Endothelial cell of umbilical vein (primary cell): ENCODE measurements around the gene RNF113B. TPM values are rescaled to one million over a fixed set of nuclear protein-coding genes. Genes with fewer than 3 reads are reported as not detected.
A peak's percentile ranks its signal among the peaks of the same experiment; 100 is the strongest.

Source experiments
- BruUV-seq: library from RNA; stranded (reverse); fragments of 400-500 nt; replicated peaks from 2 replicates; lab custom pipeline; 2021; lab: Mats Ljungman, UMichigan
- CTCF ChIA-PET: fragments of 300-600, 350-600 bp; sonication (Branson Sonifier 250); formaldehyde crosslinking; loops from one replicate; lab custom pipeline; 2021; ENCODE audit warnings: antibody characterized with exemption, inconsistent platforms; lab: Charles Lee
- POLR2A ChIA-PET: fragments of 300-600, 350-600 bp; sonication (Branson Sonifier 250); formaldehyde crosslinking; loops from one replicate; lab custom pipeline; 2021; ENCODE audit warnings: antibody characterized with exemption, inconsistent platforms; lab: Charles Lee
- DNase-seq: peaks from one replicate; pipeline ENCODE4 v3.0.0-alpha.2; 2011; ENCODE audit warnings: low read depth, low spot score
- FAIRE-seq: peaks from 2 replicates; lab custom pipeline; 2011; peaks lifted over from hg19 to GRCh38; lab: Jason Lieb, UNC
- H2AFZ ChIP-seq: 2 replicates; pipeline ENCODE4 v1.6.0; 2012; ENCODE audit warnings: low read depth, low read length, control low read depth, inconsistent platforms
- H3K27ac ChIP-seq: 2 replicates; pipeline ENCODE4 v1.5.1; 2011; ENCODE audit warnings: low read depth, mild to moderate bottlenecking, control low read depth, low read length, moderate library complexity; ENCODE audit not compliant: insufficient read depth
- H3K27me3 ChIP-seq, 2 experiments: 2 replicates each; pipeline versions ENCODE4 v1.6.0 to v1.6.1; 2011; ENCODE audit warnings: low read length in 2 of 2, mixed read lengths in 1 of 2; ENCODE audit not compliant: control insufficient read depth in 2 of 2, insufficient read depth in 2 of 2
- H3K36me3 ChIP-seq, 2 experiments: 2 replicates in 1 of 2; 3 replicates in 1 of 2; pipeline ENCODE4 v1.5.1; 2011; ENCODE audit warnings: low read length in 2 of 2, mild to moderate bottlenecking in 1 of 2, moderate library complexity in 1 of 2; ENCODE audit not compliant: control insufficient read depth in 2 of 2, insufficient read depth in 2 of 2; ENCODE audit errors: extremely low read depth in 1 of 2
- H3K4me1 ChIP-seq: 3 replicates; pipeline ENCODE4 v1.5.1; 2011; ENCODE audit warnings: mild to moderate bottlenecking, low read length; ENCODE audit not compliant: control insufficient read depth, insufficient read depth; ENCODE audit errors: extremely low read depth
- H3K4me2 ChIP-seq: 2 replicates; pipeline ENCODE4 v1.6.1; 2011; ENCODE audit warnings: low read length, control low read depth, mixed read lengths; ENCODE audit not compliant: insufficient read depth
- H3K4me3 ChIP-seq, 3 experiments: fragments of 200-600 bp in 1 of 3; sonication (generic), shearing (Covaris generic) in 1 of 3; replicated peaks in 1 of 3; 2 replicates each; pipeline ENCODE4 v1.5.1; 2011 to 2016; ENCODE audit warnings: control low read depth in 3 of 3, low read length in 3 of 3, mild to moderate bottlenecking in 2 of 3, inconsistent platforms in 1 of 3, low read depth in 1 of 3, moderate library complexity in 1 of 3; ENCODE audit not compliant: insufficient read depth in 1 of 3
- H3K79me2 ChIP-seq: 2 replicates; pipeline ENCODE4 v1.6.0; 2012; ENCODE audit warnings: low read length, inconsistent platforms; ENCODE audit not compliant: control insufficient read depth, insufficient read depth
- H3K9ac ChIP-seq: replicated peaks from 2 replicates; pipeline ENCODE3; 2011; ENCODE audit warnings: low read length, control low read depth; ENCODE audit not compliant: insufficient read depth; ENCODE audit errors: extremely low read depth
- H3K9me1 ChIP-seq: replicated peaks from 3 replicates; pipeline ENCODE4 v1.6.0; 2011; ENCODE audit warnings: mild to moderate bottlenecking, low read length; ENCODE audit not compliant: control insufficient read depth, insufficient read depth; ENCODE audit errors: extremely low read depth
- H3K9me3 ChIP-seq: replicated peaks from 2 replicates; pipeline ENCODE4 v1.5.1; 2012; ENCODE audit warnings: low read length, inconsistent platforms; ENCODE audit not compliant: control insufficient read depth, insufficient read depth
- H4K20me1 ChIP-seq: replicated peaks from 2 replicates; pipeline ENCODE3; 2011; ENCODE audit warnings: mild to moderate bottlenecking, low read length; ENCODE audit not compliant: control insufficient read depth, insufficient read depth; ENCODE audit errors: extremely low read depth
- EZH2 ChIP-seq: IDR thresholded peaks from 2 replicates; pipeline ENCODE4 v1.6.1; 2012; ENCODE audit warnings: borderline replicate concordance, low read depth, mild to moderate bottlenecking, moderate library complexity, low read length, inconsistent platforms; ENCODE audit not compliant: severe bottlenecking
- POLR2AphosphoS5 ChIP-seq: IDR thresholded peaks from 2 replicates; pipeline ENCODE4 v1.6.1; 2012; ENCODE audit warnings: low read depth, mild to moderate bottlenecking, control low read depth, low read length, moderate library complexity; ENCODE audit not compliant: insufficient read depth
- dilution Hi-C: fragments of 300-500 bp; cut with MboI; formaldehyde crosslinking; loops from one replicate; pipeline ENCODE4 v1.15.0; 2019; ENCODE audit warnings: low sequenced_read_pairs; ENCODE audit not compliant: extremely low pct_ligation_motif_present
- intact Hi-C: fragments of 100-400 bp; cut with micrococcal nuclease; formaldehyde crosslinking; loops from one replicate; pipeline ENCODE4 v1.10.0; 2022
- polyA plus RNA-seq, 4 experiments: library from polyadenylated mRNA; depleted of rRNA in 3 of 4; stranded (reverse) in 3 of 4; unstranded in 1 of 4; fragments of >200 nt; gene quantifications; 2 replicates each; pipeline versions ENCODE4 v1.2.1 to v1.2.3, GENCODE V29; 2011 to 2012; ENCODE audit warnings: missing spikeins in 1 of 4
- total RNA-seq: library from RNA; stranded (reverse); gene quantifications from 2 replicates; pipeline ENCODE4 v1.2.3, GENCODE V29; 2021
- TF ChIP-seq, protein P1 (sequence below): IDR thresholded peaks from 2 replicates; pipeline ENCODE4 v1.6.1; 2011; ENCODE audit not compliant: insufficient read depth, insufficient read length

RNF113B gene
- total and polyA plus RNA-seq, 2 donors (not counting 3 experiments of a cell fraction or from before 2014, with no cell fraction given): not detected

GRCh38 chr13:98141509-98142379 is 35.3 kb downstream of the RNF113B start:
- POLR2A ChIA-PET: no interaction called here
- FAIRE-seq: no peak
- no TSS peak for BruUV-seq
- TF ChIP-seq EZH2: peak; percentile 53
- no peak for TF ChIP-seq POLR2AphosphoS5
- Histone ChIP-seq H4K20me1 (no peaks in the 10 kb centered on the region), H3K36me3 (no peaks in the 10 kb centered on the region), H3K9me1 (no peaks in the 10 kb centered on the region), H2AFZ (peak overlapping the region; percentile 84), H3K27me3 (peaks cover 8 to 9% of the 10 kb centered on the region in 2 experiments), H3K4me3 (no peak overlapping the region), H3K4me2 (no peak overlapping the region), H3K27ac (no peak overlapping the region), H3K9ac (no peak overlapping the region), H3K9me3 (no peaks in the 10 kb centered on the region), H3K79me2 (peaks cover 22% of the 10 kb centered on the region), H3K4me1 (peaks cover 12% of the 10 kb centered on the region)
- no peak for DNase-seq
- dilution Hi-C loops (no loop called here), intact Hi-C loops (loop anchor here (2.0 to 5.0 kb wide), 5 partner anchors 104 to 531 kb away; no protein-coding TSS in a partner anchor)
- CTCF ChIA-PET: interaction anchor here (1.5 to 2.2 kb wide), 2 partner anchors 208 to 532 kb away, joined by 3 to 9 read pairs; no protein-coding TSS in a partner anchor

GRCh38 chr13:98141091-98141490 is 36.0 kb downstream of the RNF113B start:
- no peaks in the 10 kb centered on the region for H3K9me3 ChIP-seq
- no peaks in the 10 kb centered on the region for H3K36me3 ChIP-seq
- H3K4me2 ChIP-seq: no peak overlapping the region
- H3K79me2 ChIP-seq: peaks cover 17% of the 10 kb centered on the region
- no peaks in the 10 kb centered on the region for H4K20me1 ChIP-seq
- dilution Hi-C loops: no loop called here
- TF ChIP-seq, protein P1, sequence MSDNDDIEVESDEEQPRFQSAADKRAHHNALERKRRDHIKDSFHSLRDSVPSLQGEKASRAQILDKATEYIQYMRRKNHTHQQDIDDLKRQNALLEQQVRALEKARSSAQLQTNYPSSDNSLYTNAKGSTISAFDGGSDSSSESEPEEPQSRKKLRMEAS: no peak
- FAIRE-seq (no peak), DNase-seq (no peak)
- no TSS peak for BruUV-seq
- POLR2A ChIA-PET: no interaction called here
- peaks cover 8 to 9% of the 10 kb centered on the region in 2 experiments for H3K27me3 ChIP-seq
- intact Hi-C loops: loop anchor here (5.0 kb wide), 3 partner anchors 104 to 271 kb away; no protein-coding TSS in a partner anchor
- peaks cover 12% of the 10 kb centered on the region for H3K4me1 ChIP-seq
- no peak overlapping the region for H3K4me3 ChIP-seq
- no peaks in the 10 kb centered on the region for H3K9me1 ChIP-seq
- CTCF ChIA-PET: interaction anchor here (0.5 to 2.2 kb wide), 4 partner anchors 48 to 532 kb away, joined by 3 to 9 read pairs (median 4); no protein-coding TSS in a partner anchor
- H3K9ac ChIP-seq: no peak overlapping the region
- H3K27ac ChIP-seq: no peak overlapping the region
- no peak overlapping the region for H2AFZ ChIP-seq
